Fibroblast of skin of back (primary cell): ENCODE data around the gene CDK8.
"Not testable (repeated sequence)": the region's sequence is repeated elsewhere in the genome, so short reads cannot be mapped to it uniquely, and the experiment has no call there.

Experiments
- DNase-seq: peaks from one replicate; pipeline ENCODE4 v3.0.0-alpha.2; 2013

Gene CDK8

DNA sequence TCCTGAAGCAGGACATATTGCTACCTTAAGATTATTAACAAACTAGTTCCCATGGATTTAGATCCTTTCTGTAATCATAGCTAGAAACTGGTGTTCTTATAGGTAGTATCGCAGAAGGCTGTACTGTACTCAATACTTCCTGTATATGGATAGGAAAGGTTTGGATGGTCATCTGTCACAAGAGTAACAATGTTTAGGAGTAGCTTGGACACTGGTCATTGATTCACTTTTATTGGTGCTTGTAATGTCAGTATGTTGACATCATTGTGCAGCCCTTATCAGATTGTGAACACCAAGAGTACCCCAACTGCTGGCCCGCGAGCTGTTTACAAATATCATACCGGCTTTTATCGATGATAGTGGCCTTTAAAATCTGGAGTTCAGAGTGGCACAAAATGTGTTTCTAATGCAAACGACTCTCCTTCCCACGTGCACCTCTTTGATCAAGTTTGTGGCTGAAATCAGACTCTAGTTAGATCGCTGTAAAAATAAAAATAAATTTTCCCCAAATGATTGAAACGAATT lies 605 bp upstream of the CDK8 start:
- DNase-seq = no peak

DNA sequence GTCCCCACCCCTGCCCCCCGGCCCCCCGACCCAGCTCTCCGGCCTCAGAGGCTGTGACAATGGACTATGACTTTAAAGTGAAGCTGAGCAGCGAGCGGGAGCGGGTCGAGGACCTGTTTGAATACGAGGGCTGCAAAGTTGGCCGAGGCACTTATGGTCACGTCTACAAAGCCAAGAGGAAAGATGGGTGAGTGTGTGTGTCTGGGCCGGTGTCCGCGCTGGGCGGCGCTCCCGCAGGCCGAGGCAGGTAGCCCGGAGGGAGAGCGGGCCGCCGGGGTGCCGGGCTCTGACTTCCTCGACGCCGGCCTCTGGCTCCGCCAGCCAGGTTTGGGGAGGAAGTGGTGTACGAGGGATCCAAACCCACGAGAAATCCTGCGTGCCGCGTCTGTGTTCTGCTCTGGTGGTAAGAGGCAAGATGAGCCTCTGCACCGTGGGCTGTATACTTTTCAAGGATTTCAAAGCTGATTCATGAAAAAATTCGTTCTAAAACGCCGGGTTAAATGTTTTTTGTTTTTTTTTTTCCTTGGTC lies 718 bp downstream of the CDK8 start:
- DNase-seq = peak; percentile 34

DNA sequence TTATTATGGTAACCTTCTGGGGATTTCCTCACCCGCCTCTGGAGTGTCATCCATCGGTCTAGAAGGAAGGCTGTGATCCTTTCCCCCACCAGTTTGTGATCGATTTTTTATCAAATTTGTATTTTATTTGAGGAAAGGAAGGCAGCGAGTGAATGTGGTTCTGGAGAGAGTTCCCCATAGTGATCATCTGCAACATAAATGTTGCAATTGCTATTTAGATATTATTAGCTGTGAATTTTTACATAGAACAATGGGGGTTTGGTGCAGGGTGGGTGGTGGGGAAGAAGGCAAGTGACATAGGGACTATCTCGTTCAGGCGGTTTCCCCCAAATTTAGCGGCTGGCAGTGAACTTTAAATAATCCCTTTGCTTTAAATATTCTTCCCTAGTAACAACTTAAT lies 1.2 kb downstream of the CDK8 start:
- DNase-seq = no peak

DNA sequence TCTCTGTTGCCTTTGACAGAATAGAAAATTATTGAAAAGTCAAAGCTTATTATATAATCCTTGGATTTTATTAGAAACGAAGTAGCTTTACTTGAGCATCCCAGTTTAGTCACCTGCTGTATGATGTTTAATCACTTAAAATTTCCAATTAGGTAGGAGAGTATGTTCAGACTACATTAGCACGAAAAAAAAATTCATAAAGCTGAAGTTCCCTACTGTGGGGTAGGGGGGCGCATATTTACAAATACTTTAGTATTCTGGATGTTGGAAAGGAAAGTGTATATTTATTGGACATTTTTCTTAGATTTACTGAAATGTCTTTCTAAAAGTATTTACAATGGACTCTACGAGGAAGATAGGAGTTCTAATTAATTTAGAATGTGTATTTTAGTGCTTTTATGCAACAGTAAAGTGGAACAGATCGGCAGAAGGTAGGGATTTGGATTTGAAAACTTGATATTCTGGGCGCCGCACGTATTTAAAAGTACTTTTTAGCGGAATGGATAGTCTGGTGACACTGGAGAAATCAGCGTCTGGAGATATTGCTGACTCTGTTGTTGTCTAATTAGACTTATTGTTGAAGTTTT lies 1.9 kb downstream of the CDK8 start:
- peak; percentile 17 for DNase-seq

DNA sequence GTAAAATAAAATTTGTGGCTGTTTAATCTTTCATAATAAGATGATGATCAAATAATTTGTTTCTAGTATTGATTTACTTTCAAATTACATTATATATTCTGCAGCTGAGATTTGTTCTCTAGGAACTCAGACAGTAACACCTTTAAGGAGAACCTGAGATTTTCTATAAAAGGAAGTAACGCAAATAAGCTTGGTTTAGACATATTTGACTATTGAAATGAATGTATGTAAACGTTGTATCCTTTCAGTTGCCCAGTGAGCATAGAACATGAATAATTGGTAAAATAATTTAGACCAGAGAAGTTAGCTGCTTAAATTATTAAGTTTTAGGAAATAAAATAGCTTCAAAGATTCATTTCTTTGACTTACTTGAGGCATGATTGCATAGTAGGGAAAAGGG lies 3.1 kb downstream of the CDK8 start:
- no peak for DNase-seq

DNA sequence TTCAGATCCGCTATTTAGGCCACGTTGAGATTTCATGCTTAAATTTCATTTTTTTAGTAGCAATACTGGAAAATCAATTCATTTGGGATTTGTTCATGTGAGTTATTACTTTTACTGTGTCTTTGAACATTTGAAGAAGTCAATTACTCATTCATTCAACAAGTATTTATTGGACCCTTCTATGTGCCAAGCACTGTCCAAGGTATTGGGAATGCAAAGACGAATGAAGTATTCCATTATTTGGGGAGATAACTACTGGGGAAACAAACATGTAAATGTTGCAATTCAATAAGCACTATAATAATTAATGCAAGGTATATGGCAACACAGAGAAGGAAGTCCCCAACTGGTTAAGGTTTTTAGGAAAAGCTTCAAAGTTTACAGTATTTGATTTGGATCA lies 5.7 kb downstream of the CDK8 start:
- no peak for DNase-seq

DNA sequence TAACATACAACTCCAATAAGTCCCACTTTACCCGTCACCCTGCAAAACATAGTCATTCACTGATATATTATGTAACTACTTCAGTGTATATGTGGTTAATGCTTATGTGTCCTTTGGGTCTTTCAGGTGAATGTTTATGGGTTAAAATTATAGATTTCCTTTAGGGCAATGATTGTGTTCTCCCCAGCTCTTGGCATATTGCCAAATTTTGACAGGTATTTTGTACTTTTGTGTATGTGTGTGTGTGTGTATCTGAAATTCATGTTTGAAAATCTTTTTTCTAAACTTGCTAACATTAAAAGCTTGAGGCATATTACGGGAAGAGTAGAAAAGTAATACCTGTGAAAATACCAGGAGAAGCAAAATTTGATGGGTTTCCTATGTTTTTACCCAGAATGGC lies 8.2 kb downstream of the CDK8 start:
- DNase-seq = no peak

DNA sequence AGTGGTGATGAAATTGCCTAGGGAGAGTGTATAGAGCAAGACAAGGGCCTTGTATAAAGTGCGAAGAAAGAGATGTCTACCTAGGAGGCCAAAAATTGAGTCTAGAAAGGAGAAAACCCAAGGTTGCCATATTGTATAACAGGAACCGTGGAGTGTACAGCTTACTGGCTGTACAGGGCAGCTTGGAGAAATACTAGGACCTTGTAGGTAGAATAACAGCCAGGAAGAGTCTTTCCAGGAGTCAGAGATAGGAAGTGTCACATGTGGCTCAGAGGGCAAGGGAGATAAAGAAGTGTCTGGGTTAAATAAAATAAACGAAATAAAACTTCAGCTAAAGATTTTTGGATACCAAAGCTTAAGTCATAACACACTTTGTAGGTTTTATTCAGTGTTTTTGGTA lies 12.4 kb downstream of the CDK8 start:
- no peak for DNase-seq

DNA sequence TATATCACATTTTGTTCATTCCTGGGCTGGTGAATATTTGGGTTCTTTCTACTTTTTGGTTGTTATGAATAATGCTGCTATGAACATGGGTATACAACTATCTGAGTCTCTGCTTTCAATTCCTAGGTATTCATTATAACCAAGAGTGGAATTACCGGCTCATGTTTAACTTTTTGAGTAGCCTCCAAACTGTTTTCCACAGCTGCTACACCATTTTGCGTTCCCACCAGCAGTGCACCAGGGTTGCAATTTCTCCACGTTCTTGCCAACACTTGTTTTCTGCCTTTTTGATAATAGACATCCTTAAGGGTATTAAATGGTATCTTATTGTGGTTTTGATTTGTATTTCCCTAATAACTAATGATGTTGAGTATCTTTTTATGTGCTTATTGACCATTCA lies 16.8 kb downstream of the CDK8 start:
- DNase-seq = no peak

DNA sequence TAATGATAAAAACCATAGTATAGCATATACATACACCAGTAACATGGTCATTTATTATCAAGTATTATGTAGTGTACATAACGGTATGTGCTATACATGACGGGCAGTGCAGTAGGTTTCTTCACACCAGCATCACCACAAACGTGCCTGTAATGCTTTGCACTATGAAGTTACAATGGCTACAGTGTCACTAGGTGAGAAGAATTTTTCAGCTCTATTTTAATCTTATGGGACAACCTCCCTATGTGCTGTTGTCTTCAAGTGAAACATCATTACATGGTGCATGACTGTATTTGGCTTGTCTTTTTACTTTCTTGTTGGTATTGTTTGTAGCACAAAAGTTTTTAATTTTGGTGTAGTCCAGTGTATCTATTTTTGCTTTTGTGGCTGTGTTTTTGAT lies 18.7 kb downstream of the CDK8 start:
- DNase-seq = no peak

DNA sequence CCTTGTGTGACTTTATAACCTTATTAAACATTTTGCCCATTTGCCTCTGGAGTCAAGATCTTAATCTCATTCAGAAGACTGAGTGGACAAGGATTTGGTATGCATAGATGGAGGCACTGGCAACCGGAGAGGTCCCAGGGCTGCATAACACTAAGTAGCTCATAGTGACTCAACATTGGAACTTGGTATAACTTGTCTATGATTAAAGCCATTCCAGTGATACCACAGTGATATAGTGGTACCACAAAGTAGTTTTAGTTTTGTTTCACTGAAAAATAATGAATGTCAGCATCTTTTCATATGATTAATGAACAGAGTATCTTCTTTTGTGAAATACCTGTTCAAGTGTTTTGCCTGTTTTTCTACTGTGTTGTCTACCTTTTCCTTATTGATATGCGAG lies 26.4 kb downstream of the CDK8 start:
- DNase-seq = peak; percentile 86

DNA sequence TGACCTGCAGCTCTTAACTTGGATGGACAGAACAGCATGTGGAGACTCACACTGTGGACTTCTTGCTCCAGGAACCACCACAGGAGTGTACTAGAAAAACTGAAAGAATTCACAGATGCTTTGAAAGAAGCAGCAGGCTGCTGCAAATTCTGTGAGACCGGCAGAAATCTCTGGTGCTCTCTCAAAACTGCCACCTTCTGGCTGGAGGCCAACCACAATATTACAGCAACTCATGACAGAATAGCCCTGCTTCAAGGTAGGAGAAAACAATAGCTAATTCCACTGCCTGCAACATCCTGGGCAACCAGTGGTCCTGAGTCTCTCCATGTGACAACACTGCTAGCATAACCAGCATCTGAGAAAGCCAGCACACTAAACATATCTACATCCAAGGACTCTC lies 26.9 kb downstream of the CDK8 start:
- no peak for DNase-seq

DNA sequence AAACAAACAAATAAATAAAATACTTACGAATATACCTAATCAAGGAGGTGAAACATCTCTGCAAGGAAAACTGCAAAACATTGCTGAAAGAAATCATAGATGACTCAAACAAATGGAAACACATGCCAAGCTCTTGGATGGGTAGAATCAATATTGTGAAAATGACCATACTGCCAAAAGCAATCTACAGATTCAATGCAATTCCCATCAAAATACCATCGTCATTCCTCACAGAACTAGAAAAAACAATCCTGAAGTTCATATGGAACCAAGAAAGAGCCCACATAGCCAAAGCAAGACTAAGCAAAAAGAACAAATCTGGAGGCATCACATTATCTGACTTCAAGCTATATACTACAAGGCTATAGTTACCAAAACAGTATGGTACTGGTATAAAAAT lies 32.0 kb downstream of the CDK8 start:
- DNase-seq = peak; percentile 83

DNA sequence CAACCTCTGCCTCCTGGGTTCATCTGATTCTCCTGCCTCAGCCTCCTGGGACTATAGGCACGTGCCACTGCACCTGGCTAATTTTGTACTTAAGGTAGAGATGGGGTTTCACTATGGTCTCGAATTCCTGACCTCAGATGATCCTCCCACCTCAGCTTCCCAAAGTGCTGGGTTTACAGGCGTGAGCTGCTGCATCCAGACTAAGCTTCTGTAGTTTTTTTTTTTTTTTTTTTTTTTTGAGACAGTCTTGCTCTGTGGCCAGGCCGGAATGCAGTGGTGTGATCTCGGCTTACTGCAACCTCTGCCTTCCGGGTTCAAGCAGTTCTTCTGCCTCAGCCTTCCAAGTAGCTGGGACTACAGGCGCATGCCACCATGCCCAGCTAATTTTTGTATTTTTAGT lies 34.9 kb downstream of the CDK8 start:
- not testable (repeated sequence) for DNase-seq

DNA sequence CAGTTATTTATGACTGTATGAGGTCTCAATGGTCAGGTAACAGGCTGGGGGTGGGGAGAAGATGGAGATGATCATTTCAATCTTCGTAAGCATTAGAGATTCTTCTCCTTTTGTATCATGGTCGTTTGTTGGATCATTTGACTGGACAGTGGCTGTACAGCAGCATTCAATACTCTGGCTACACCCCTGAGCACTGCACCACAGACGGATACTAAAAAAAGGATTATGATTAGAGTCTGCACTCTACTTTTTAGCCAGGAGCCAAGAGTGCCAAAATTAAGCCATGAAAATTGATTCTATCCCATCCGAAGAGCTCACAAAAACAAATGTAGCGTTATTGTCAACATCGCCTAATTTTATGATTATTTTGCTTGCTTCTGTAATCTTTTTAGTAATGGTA lies 41.9 kb downstream of the CDK8 start:
- DNase-seq = no peak

DNA sequence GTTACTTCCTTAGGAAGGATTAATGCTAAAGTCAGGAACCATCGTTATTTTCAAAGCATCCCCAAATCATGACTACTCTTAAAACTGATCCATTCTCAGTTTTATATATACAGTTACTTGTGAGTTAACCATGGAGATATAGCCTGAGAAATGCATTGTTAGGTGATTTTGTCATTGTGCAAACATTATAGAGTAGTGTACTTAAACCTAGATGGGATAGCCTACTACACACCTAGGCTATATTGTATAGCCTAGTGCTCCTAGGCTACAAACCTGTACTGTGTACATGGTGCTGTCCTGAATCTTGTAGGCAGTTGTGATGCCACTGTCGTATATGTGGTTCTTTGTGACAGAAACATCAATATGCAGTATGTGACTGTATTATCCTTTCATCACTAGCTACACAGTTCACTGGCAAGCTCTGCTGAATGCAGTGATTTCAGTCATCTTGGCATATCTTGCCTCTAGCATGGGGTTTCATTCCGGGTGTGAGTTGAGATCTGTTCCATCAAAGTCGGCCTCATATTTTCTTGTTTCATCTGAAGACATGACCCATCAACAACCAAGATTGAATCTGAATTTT lies 45.3 kb downstream of the CDK8 start:
- DNase-seq = no peak

DNA sequence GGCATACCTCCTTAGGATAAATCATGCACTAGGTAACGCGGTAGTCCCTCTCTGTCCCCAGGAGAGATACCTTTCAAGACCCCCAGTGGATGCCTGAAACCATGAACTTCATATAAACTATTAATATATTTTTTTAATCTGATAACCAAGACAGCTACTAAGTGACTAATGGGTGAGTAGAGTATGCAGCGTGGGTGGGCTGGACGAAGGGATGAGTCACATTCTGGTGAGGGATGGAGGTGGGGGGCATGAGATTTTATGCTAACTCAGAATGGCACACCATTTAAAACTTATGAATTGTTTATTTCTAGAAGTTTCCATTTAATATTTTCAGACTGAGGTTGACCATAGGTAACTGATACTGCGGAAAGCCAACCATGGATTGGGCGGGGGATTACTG lies 46.2 kb downstream of the CDK8 start:
- peak; percentile 88 for DNase-seq

DNA sequence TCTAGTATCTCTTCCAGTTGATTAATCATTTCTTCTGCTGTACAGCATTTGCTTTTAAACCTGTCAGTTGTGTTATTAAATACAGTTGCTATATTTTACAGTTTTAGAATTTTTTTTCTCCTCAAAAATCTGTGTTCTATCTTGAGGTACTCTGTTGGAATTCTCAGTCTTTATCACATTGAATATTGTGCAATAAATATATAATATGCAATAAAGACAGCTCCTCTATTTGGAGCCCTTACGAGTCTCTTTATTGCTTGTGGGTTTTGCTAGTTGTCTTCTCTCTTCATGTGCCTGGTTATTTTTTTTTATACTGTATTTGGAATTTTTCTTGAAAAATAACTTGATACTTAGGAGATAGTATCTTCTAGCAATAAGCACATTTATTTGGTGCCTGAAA lies 51.7 kb downstream of the CDK8 start:
- no peak for DNase-seq

DNA sequence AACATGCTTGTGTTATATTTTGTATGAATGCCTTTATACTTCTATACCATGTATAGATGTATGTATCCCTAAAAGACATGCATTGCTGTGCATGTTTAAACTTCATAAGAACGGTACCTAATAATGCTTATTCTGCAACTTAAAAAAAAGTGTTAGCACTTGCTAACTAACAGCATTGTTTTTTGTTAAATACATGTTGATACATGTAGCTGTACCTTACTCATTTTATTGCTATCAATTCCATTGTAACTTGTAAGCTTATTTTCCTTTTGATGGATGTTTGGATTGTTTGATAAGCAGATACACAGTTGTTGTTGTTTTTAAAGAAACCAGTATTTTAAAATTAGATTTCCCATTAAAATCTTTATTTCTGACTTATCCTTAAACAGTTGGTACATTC lies 53.8 kb downstream of the CDK8 start:
- DNase-seq = no peak

DNA sequence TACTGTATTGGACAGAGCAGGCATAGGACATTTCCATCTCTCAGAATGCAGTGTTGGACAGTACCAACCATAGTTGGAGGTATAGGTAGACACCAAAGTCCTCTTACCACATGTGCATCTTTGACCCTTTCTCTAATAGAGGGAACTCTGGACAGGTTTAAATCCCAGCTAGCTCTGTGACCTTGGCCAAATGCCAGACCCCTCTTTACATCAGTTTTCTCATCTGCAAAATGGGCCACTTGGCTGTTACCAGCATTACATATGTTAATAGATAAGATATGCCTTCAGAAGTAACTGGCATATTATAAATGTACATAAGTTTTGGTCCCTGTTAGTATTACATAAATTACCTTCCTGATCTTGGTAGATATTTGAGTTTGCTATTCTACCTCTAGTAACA lies 54.3 kb downstream of the CDK8 start:
- no peak for DNase-seq

DNA sequence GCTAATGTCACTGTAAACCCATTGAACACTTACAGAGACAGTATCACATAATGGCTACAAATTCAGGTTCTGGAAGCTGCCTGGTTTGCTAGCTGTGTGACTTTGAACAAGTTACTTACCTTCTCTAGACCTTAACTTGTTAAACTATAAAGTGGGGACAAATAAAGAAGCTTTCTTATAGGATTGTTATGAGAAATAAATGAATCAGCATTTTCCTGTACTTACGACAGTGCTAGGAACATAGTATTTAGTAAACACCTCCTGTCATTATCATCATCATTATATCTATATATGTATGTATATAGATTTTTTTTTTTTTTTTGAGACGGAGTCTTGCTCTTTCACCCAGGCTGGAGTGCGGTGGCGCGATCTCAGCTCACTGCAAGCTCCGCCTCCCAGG lies 54.9 kb downstream of the CDK8 start:
- DNase-seq = no peak

DNA sequence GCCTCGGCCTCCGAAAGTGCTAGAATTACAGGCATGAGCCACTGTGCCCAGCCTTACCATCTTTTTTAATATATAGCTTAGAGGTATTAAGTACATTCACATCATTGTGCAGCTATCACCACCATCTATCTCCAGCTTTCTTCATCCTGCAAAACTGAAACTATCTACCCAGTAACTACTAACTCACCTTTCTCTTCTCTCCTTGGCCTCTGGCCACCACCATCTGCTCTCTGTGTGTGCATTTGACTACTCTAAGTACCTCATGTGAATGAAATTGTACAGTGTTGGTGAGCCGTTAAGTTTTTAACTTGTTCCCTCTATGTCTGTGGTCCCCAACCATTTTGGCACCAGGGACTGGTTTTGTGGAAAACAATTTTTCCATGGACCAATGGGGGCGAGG lies 56.1 kb downstream of the CDK8 start:
- DNase-seq = no peak

DNA sequence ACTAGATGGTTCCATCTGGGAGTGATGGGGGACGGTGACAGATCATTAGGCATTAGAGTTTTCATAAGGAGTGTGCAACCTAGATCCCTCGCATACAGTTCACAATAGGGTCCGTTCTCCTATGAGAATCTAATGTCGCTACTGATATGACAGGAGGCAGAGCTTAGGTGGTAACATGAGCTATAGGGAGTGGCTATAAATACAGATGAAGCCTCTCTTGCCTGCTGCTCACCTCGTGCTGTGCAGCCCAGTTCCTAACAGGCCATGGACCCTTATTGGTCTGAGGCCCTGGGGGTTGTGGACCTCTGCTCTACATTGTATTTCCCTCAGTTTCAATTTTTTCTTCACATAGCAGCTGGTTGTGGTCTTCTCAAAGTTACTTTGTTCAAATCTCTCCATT lies 56.5 kb downstream of the CDK8 start:
- no peak for DNase-seq

DNA sequence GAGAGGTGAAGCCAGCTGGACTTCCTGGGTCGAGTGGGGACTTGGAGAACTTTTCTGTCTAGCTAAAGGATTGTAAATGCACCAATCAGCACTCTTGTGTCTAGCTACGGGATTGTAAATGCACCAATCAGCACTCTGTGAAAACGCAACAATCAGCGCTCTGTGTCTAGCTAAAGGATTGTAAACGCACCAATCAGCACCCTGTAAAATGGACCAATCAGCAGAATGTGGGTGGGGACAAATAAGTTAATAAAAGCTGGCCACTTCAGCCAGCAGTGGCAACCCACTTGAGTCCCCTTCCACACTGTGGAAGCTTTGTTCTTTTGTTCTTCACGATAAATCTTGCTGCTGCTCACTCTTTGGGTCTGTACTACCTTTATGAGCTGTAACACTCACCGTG lies 58.1 kb downstream of the CDK8 start:
- not testable (repeated sequence) for DNase-seq

DNA sequence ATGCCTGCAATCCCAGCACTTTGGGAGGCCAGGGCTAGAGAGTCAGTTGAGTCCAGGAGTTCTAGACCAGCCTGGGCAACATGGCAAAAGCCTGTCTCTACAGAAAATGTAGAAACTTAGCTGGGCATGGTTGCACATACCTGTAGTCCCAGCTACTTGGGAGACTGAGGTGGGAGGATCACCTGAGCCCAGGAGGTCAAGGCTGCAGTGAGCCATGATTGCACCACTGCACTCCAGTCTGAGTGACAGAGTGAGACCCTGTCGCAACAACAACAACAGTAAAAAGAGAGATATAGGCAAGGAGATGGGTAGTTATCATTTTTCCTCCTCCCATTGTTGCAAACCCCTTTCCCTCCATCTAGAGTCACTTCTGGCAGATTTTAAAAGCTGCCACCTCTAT lies 62.2 kb downstream of the CDK8 start:
- not testable (repeated sequence) for DNase-seq
